ENCODE results near the gene IL10.

IL10 gene

DNA sequence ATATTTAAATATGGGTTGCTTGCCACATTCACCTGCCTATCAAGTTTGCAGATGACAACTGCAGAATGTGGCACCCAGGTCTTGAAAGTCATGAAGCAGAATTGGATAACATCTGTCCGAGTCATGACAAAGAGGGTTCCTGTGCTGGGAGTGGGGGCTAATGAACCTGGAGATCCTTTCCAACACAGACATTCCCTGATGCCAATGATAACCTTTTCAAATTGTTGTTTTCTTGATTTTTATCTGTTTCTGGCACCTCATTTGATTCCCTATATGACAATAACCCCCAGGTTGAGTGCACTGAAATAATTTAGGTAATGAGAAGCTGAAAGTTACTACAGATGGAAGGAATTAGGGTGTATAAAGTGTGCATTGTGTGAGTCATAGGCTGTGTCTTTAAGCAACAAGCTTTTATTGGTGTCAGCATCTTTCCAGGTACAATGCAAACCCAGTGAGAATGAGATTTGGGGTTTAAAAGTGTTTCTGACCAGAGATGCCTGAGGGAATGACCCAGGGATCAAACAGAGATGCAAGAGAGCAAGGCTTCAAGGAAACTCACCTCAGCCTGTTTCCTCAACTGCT lies 32.0 kb upstream of the IL10 start:
- Histone ChIP-seq H3K4me2 (peak overlapping the region in 10 of 11 experiments; percentile 54 to 85 (median 70); a peak in 19 of 22 replicates), H3K27me3 (no peaks in the 10 kb centered on the region), H3K9ac (no peak overlapping the region), H3K36me3 (no peaks in the 10 kb centered on the region), H3K27ac (no peak overlapping the region), H4K20me1 (no peaks in the 10 kb centered on the region), H3K9me3 (replicated peaks in 1 of 11) (no peaks in the 10 kb centered on the region), H3K4me1 (peaks cover 43 to 63% (median 50%) of the 10 kb centered on the region in 10 experiments), H3K4me3 (no peak overlapping the region)
- no peak for TF ChIP-seq Cebpa-rat (IDR thresholded peaks at IDR 0.05)

DNA sequence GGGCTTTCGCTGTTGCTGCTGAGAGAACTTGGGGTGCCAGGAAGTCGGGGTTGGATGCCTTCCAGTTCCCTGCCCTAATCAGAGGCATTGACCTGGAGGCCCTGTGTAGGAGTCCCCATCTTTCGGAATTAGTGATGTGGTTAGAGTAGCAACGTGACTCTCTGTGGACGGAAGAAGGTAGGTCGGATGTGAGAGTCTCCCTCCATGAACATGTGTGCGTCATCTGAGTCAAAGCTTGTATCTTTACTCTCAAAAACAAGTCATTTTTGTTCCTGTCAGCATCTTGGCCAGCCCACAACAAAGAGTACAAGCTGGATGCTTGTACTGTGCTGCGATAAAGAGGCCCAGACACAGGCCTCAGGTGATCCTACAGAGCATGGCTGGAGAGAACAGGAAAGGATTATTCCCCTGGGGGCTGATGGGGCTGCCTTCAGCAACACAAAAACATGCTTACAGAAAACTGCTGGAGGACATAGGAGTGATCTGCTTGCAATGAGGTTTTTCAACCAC lies 31.0 kb upstream of the IL10 start:
- Histone ChIP-seq H3K4me2 (peak overlapping the region; percentile 54 to 85 (median 68)), H4K20me1 (no peaks in the 10 kb centered on the region), H3K36me3 (no peaks in the 10 kb centered on the region), H3K4me1 (peaks cover 47 to 64% (median 58%) of the 10 kb centered on the region in 10 experiments), H3K27me3 (no peaks in the 10 kb centered on the region), H3K9ac (peak overlapping the region in 2 of 11 experiments; percentile 3 to 26; a peak in 1 of 22 replicates), H3K27ac (peak overlapping the region in 6 of 11 experiments; percentile 25 to 67 (median 46); a peak in 11 of 22 replicates), H3K4me3 (no peak overlapping the region), H3K9me3 (replicated peaks in 1 of 11) (no peaks in the 10 kb centered on the region)
- TF ChIP-seq Cebpa-rat (IDR thresholded peaks at IDR 0.05): no peak

GRCh38 chr1:206802401-206802800 lies 30.1 kb upstream of the IL10 start:
- peak overlapping the region in 1 of 11 experiments; percentile 26; a peak in 1 of 22 replicates for H3K9ac ChIP-seq
- H3K9me3 ChIP-seq (replicated peaks in 1 of 11): no peaks in the 10 kb centered on the region
- H3K27ac ChIP-seq: peak overlapping the region in 6 of 11 experiments; percentile 25 to 67 (median 46); a peak in 10 of 22 replicates
- peak overlapping the region; percentile 54 to 85 (median 68) for H3K4me2 ChIP-seq
- TF ChIP-seq Cebpa-rat (IDR thresholded peaks at IDR 0.05): no peak
- H3K36me3 ChIP-seq: no peaks in the 10 kb centered on the region
- no peaks in the 10 kb centered on the region for H3K27me3 ChIP-seq
- H3K4me3 ChIP-seq: no peak overlapping the region
- H4K20me1 ChIP-seq: no peaks in the 10 kb centered on the region
- H3K4me1 ChIP-seq: peaks cover 45 to 72% (median 66%) of the 10 kb centered on the region in 10 experiments

GRCh38 chr1:206801467-206801866 lies 29.2 kb upstream of the IL10 start:
- H4K20me1 ChIP-seq: no peaks in the 10 kb centered on the region
- H3K36me3 ChIP-seq: no peaks in the 10 kb centered on the region
- no peak overlapping the region for H3K9ac ChIP-seq
- H3K27ac ChIP-seq: peak overlapping the region in 3 of 11 experiments; percentile 11 to 67 (median 66); a peak in 5 of 22 replicates
- TF ChIP-seq Cebpa-rat (IDR thresholded peaks at IDR 0.05): no peak
- H3K4me1 ChIP-seq: peaks cover 36 to 79% (median 67%) of the 10 kb centered on the region in 10 experiments
- no peak overlapping the region for H3K4me3 ChIP-seq
- H3K9me3 ChIP-seq (replicated peaks in 1 of 11): no peaks in the 10 kb centered on the region
- H3K4me2 ChIP-seq: peak overlapping the region in 7 of 11 experiments; percentile 54 to 85 (median 75); a peak in 10 of 22 replicates
- H3K27me3 ChIP-seq: no peaks in the 10 kb centered on the region

GRCh38 chr1:206800891-206801290 lies 28.6 kb upstream of the IL10 start:
- peaks cover 36 to 79% (median 67%) of the 10 kb centered on the region in 10 experiments for H3K4me1 ChIP-seq
- peak overlapping the region in 9 of 11 experiments; percentile 29 to 85 (median 68); a peak in 18 of 22 replicates for H3K4me2 ChIP-seq
- H4K20me1 ChIP-seq: no peaks in the 10 kb centered on the region
- TF ChIP-seq Cebpa-rat (IDR thresholded peaks at IDR 0.05): no peak
- no peaks in the 10 kb centered on the region for H3K9me3 ChIP-seq (replicated peaks in 1 of 11)
- H3K27ac ChIP-seq: peak overlapping the region in 4 of 11 experiments; percentile 54 to 67 (median 60); a peak in 7 of 22 replicates
- H3K9ac ChIP-seq: peak overlapping the region in 2 of 11 experiments; percentile 13 to 44; a peak in 2 of 22 replicates
- no peaks in the 10 kb centered on the region for H3K36me3 ChIP-seq
- H3K27me3 ChIP-seq: no peaks in the 10 kb centered on the region
- H3K4me3 ChIP-seq: no peak overlapping the region

DNA sequence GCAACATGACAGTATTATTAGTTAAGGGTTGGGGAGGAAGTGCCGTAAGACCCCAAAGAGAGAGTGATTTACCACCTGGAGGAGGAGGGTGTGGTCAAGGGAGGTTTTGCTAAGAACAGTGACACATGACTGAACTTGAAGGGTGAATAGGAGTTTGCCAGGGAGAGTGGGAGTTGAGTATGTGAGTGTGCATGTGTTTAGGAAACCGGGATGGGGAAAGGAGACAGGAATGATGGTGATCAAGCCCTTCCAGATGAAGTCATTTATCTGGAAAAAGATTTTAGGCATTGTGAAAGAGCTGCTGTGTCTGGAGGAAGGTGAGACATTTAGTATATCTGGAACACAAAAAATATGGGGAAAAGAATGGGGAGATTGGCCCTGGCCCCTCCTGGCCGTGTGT lies 28.1 kb upstream of the IL10 start:
- no peaks in the 10 kb centered on the region for H3K36me3 ChIP-seq

GRCh38 chr1:206799311-206799710 lies 27.0 kb upstream of the IL10 start:
- no peaks in the 10 kb centered on the region for H3K27me3 ChIP-seq
- H3K27ac ChIP-seq: peak overlapping the region in 4 of 11 experiments; percentile 37 to 70 (median 54); a peak in 7 of 22 replicates
- H4K20me1 ChIP-seq: no peaks in the 10 kb centered on the region
- H3K9ac ChIP-seq: peak overlapping the region in 1 of 11 experiments; percentile 2; a peak in 1 of 22 replicates
- H3K4me1 ChIP-seq: peaks cover 32 to 74% (median 66%) of the 10 kb centered on the region in 10 experiments
- H3K4me3 ChIP-seq: no peak overlapping the region
- H3K9me3 ChIP-seq (replicated peaks in 1 of 11): no peaks in the 10 kb centered on the region
- peak overlapping the region; percentile 8 to 85 (median 67); a peak in 18 of 22 replicates for H3K4me2 ChIP-seq
- no peaks in the 10 kb centered on the region for H3K36me3 ChIP-seq
- TF ChIP-seq Cebpa-rat (IDR thresholded peaks at IDR 0.05): no peak

More for the DNA sequence above, 28.1 kb upstream of the IL10 start:
- Histone ChIP-seq H3K27me3 (no peaks in the 10 kb centered on the region), H3K4me1 (peaks cover 36 to 79% (median 67%) of the 10 kb centered on the region in 10 experiments), H3K27ac (peak overlapping the region in 4 of 11 experiments; percentile 54 to 67 (median 60); a peak in 7 of 22 replicates), H3K9me3 (replicated peaks in 1 of 11) (no peaks in the 10 kb centered on the region), H4K20me1 (no peaks in the 10 kb centered on the region), H3K4me2 (peak overlapping the region; percentile 6 to 85 (median 67); a peak in 20 of 22 replicates), H3K9ac (peak overlapping the region in 2 of 11 experiments; percentile 13 to 44; a peak in 2 of 22 replicates), H3K4me3 (no peak overlapping the region)
- TF ChIP-seq Cebpa-rat (IDR thresholded peaks at IDR 0.05): 0 out of 22 replicates have a peak, but pooled peaks of 1 of the 11 experiments have one; percentile 8

GRCh38 chr1:206798384-206798996 lies 26.2 kb upstream of the IL10 start:
- Histone ChIP-seq H3K9me3 (replicated peaks in 1 of 11) (no peaks in the 10 kb centered on the region), H4K20me1 (no peaks in the 10 kb centered on the region), H3K27me3 (no peaks in the 10 kb centered on the region), H3K27ac (peak overlapping the region in 3 of 11 experiments; percentile 37 to 70 (median 53); a peak in 3 of 22 replicates), H3K9ac (no peak overlapping the region), H3K36me3 (no peaks in the 10 kb centered on the region), H3K4me3 (no peak overlapping the region), H3K4me1 (peaks cover 24 to 67% (median 62%) of the 10 kb centered on the region in 10 experiments), H3K4me2 (peak overlapping the region in 8 of 11 experiments; percentile 59 to 85 (median 70); a peak in 16 of 22 replicates)
- TF ChIP-seq Cebpa-rat (IDR thresholded peaks at IDR 0.05): no peak
